GM19238 (cell line): ENCODE results near the gene DACT2.
"Not testable (repeated sequence)": the region's sequence is repeated elsewhere in the genome, so short reads cannot be mapped to it uniquely, and the experiment has no call there.

Source experiments
- DNase-seq: peaks from one replicate; pipeline ENCODE4 v3.0.0; 2011; ENCODE audit warnings: low spot score; ENCODE audit not compliant: insufficient read length

The DACT2 gene

DNA sequence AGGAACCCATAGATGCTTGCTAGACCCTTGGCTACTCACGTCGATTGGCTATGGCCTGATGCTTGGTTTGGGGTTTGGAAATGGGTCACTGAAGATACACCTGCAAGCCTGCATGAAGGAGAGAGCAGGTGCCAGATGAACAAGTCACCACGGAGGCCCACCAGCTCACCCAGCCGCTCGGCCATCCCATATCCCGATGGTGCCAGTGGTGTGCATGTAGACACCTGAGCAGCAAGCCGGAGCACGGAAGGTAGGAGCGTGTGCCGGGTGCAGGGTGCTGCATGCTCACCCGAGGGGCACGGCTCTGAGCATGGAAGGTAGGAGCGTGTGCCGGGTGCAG lies 35.9 kb downstream of the DACT2 start:
- no peak for DNase-seq

- DNase-seq: no peak
Measured at GRCh38 chr6:168282985-168283685, 36.4 kb downstream of the DACT2 start.

- no peak for DNase-seq
Measured at GRCh38 chr6:168281826-168282225, 37.8 kb downstream of the DACT2 start.

GRCh38 chr6:168281314-168281713 lies 38.3 kb downstream of the DACT2 start:
- not testable (repeated sequence) for DNase-seq

- no peak for DNase-seq
Measured at GRCh38 chr6:168280899-168281245, 38.7 kb downstream of the DACT2 start.

- no peak for DNase-seq
Measured at GRCh38 chr6:168280020-168280898, 39.3 kb downstream of the DACT2 start.

DNA sequence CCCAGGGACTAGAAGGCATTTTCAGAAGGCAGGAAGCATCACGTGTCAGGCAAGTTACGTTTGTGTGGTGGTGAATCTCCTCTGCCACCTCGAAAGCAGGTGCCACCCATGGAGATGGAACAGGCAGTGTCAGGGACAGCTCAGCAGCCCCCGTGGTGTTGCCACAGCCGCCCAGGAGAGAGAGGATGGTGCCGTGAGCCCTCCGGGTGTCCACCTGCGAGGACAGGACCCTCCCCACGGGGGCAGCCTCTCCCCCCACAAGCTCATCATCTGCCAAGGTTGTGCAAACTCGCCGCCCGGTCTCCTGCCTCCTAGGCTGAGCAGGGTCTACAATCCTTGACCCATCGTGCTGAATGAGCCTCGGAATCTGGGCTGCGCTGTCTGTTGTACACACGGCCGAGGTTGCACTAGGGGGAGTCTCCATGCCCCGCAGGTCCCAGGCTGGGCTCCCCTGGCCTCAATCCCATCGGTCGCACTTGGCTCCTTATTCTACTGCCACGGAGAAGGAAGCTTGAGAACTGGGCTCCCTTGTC lies 40.1 kb downstream of the DACT2 start:
- no peak for DNase-seq

- no peak for DNase-seq
Measured at GRCh38 chr6:168278904-168279303, 40.7 kb downstream of the DACT2 start.

GRCh38 chr6:168277274-168277669 lies 42.3 kb downstream of the DACT2 start:
- DNase-seq: no peak

DNA sequence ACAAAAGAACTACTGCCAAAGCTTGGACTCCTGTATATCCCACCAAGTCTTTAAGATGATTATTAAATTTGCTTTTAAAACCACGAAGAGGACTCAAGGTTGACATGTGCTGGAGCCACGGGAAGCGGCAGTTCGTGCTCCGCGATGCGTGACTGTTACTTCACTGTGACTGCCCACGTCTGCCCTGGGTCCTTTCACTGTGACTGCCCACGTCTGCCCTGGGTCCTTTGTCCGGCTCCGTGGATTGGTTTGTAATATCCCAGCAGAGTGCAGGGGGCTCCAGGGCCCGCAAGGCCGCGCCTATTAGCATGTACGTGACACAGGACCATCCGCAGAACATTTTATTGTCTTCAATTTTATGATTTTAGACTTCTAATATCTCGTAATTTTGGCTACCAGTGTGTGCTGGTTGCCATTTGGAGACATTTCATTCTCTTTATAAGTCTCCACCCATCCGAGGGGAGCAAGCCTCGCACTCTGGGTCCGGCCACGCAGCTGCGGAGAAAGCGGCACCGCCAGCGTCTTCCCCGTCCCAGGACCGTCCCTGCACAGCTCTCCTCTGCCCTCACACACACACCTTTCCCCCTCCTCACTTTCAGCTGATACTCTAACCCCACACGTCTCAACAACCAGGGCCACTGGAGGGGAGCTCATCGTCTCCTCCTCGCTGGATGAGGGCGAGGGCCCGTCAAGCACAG lies 42.9 kb downstream of the DACT2 start:
- no peak for DNase-seq

GRCh38 chr6:168275168-168275567 lies 44.4 kb downstream of the DACT2 start:
- DNase-seq: no peak

- DNase-seq: no peak
Measured at GRCh38 chr6:168274037-168274952, 45.3 kb downstream of the DACT2 start.

- no peak for DNase-seq
Measured at GRCh38 chr6:168273441-168274036, 46.0 kb downstream of the DACT2 start.

DNA sequence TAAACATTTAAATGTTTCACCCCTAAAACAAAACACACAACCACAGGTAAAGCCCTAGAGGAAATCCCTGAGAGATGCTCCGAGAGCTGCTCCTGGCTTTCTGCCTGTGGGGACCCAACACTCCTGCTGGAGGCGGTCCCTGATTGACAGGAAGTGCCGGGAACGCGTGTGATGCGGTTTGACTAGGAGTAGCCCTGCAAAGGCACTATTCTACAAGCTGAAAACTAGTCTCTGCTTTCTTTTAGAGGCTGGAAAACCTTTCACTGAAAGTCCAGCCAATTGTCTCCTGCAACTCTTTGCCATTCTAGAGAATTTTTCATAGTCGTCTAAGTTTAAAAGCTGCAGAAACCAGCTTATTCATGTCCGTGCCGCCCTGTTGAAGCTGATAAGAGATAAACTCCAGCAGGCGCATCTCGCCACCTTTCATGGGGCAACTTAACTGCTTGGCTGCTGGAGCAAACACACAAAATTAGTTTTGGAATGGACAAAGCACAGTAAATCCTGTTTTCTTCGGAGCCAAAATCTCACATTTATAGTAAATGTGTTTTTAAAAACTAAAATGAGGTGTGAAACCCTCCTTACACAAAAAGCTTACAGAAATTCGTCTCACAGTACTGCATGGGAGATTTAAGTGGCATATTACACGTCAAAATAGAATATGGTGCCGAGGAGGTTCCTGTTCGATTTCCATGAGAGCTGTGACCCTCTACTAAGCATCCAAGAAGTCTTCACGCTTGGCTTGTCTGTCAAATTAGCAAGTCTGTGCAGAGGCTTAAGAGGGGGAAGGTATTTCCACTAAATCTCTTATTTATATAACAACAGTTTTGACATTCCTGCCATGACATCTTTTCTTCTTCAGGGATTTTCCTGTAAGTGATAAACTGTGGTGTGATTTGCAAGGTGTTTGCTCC lies 46.9 kb downstream of the DACT2 start:
- DNase-seq: no peak

DNA sequence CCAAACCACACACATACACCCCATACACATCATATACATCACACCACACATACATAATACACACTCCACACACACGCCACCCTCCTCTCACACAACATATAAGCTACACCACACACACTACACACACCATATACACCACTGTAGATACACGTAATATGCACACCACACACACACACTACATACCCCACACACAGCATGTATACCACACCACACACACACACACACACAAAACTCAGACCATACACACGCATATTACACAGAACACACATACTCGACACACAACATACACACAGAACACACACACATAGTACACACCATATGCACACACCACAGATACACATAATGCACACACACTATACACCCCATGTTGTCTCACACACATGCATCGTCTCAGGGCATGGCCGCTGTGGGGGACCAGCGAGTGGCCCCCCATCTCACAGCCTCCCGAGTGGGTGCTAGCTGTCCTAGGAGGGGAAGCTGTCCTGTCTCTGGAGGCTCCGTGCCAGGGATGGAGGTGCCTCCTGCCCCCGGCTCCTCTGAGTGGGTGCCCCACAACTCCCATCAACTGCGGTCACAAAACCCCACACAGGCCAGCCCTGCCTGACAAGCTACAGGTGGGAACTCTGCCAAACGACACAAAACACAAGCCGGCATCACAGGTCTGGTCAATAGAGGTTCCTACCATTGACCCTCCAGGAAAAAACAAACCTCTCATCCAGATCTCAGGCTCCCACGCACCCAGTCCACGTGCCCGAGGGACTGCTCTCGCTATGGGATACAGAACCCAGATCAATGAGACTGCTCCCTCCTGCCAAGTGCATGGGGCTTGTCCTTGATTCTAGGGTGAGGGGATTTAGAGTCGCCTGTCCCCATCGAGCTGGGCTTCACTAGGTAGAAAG lies 49.1 kb downstream of the DACT2 start:
- no peak for DNase-seq

- no peak for DNase-seq
Measured at GRCh38 chr6:168269455-168270243, 49.9 kb downstream of the DACT2 start.

DNA sequence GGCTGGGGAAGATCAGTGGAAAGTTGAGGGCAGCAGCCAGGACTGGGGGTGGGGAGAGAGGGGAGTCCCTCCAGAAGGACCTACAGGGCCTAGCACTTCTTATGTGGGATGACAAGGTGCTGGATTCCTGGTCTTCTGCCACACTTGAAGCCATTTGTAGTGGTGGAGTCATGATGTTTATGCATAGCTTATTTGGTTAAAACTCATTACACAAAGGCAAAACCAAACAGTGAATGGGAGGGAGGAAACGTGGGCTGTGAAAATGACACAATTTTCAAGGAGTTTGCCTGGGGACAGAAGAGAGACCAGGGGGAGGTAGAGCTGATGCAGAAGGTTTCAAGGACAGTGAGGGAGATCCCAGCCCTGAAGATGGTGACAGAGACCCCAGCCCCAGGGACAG lies 50.8 kb downstream of the DACT2 start:
- DNase-seq: no peak

- not testable (repeated sequence) for DNase-seq
Measured at GRCh38 chr6:168267779-168268178, 51.8 kb downstream of the DACT2 start.
